HG02943 (cell line): ENCODE data around the gene NT5M.

Experiments
- ATAC-seq: cut with Tn5 transposase; IDR thresholded peaks from one replicate; pipeline ENCODE4 v1.9.1; 2021; ENCODE audit warnings: mild to moderate bottlenecking, low read depth, moderate library complexity; ENCODE audit not compliant: unreplicated experiment

Gene NT5M

GRCh38 chr17:17387017-17387497, 83.9 kb downstream of the NT5M start:
- ATAC-seq = no peak

GRCh38 chr17:17387498-17388362, 84.6 kb downstream of the NT5M start:
- no peak for ATAC-seq

- ATAC-seq = no peak
These were observed 85.7 kb downstream of the NT5M start for GRCh38 chr17:17388657-17389496.

- ATAC-seq = no peak
These were observed 88.6 kb downstream of the NT5M start for GRCh38 chr17:17391668-17392370.

GRCh38 chr17:17393976-17394375, 90.8 kb downstream of the NT5M start:
- no peak for ATAC-seq

GRCh38 chr17:17394494-17394893, 91.3 kb downstream of the NT5M start:
- ATAC-seq = no peak

- no peak for ATAC-seq
These were observed 92.2 kb downstream of the NT5M start for GRCh38 chr17:17395246-17395802.

GRCh38 chr17:17395885-17396284, 92.7 kb downstream of the NT5M start:
- ATAC-seq = no peak
